K562 (cell line): ENCODE measurements around the gene CTIF. TPM values are rescaled to one million over a fixed set of nuclear protein-coding genes. Genes with fewer than 3 reads are reported as not detected.

Experiments
- ATAC-seq: fragments of 200-7000 bp; cut with Tn5 transposase; 3 replicates; pipeline ENCODE4 v1.9.1; 2020; ENCODE audit warnings: moderate library complexity
- BruUV-seq: library from RNA; stranded (reverse); fragments of 400-500 nt; replicated peaks from 2 replicates; lab custom pipeline; 2021; lab: Mats Ljungman, UMichigan
- CTCF ChIA-PET: fragments of 300-600 bp; formaldehyde crosslinking; extraction: SDS; loops from one replicate; lab custom pipeline; 2021; ENCODE audit warnings: low intra/inter-chr PET ratio; lab: Yijun Ruan, JAX
- POLR2A ChIA-PET: fragments of 300-600, 350-650 bp; sonication (Branson Sonifier 250); formaldehyde crosslinking; extraction: SDS; loops from one replicate; lab custom pipeline; 2021; ENCODE audit warnings: antibody characterized with exemption, inconsistent platforms; lab: Yijun Ruan, JAX
- DNase-seq, 4 experiments: peaks; one replicate each; pipeline versions ENCODE4 v3.0.0 to v3.0.0-alpha.2; 2011 to 2018; ENCODE audit warnings: low spot score in 3 of 4, mixed read lengths in 3 of 4; ENCODE audit errors: extremely low read depth in 1 of 4
- FAIRE-seq: peaks from 2 replicates; lab custom pipeline; 2011; peaks lifted over from hg19 to GRCh38; lab: Jason Lieb, UNC
- H2AFZ ChIP-seq: 2 replicates; pipeline ENCODE4 v1.6.0; 2011; ENCODE audit warnings: low read depth, low read length, control low read depth, inconsistent platforms
- H3K27ac ChIP-seq: fragments of 200-600 bp; 3 replicates; pipeline ENCODE4 v1.8.0; 2011; ENCODE audit warnings: low read depth, mild to moderate bottlenecking, control low read depth, inconsistent platforms, low read length, moderate library complexity, mixed read lengths; ENCODE audit errors: extremely low read depth
- H3K27me3 ChIP-seq, 2 experiments: fragments of 300-600 bp in 1 of 2; 2 replicates in 1 of 2; 3 replicates in 1 of 2; pipeline versions ENCODE4 v1.6.0 to v1.8.0; 2011; ENCODE audit warnings: inconsistent platforms in 2 of 2, low read length in 2 of 2, mild to moderate bottlenecking in 1 of 2, mixed read lengths in 1 of 2, moderate library complexity in 1 of 2; ENCODE audit not compliant: control insufficient read depth in 2 of 2, insufficient read depth in 2 of 2
- H3K36me3 ChIP-seq: fragments of 300-600 bp; 3 replicates; pipeline ENCODE4 v1.8.0; 2011; ENCODE audit warnings: mild to moderate bottlenecking, low read length, inconsistent platforms; ENCODE audit not compliant: control insufficient read depth, insufficient read depth
- H3K4me1 ChIP-seq, 2 experiments: fragments of 200-600 bp in 1 of 2; replicated peaks in 1 of 2; 2 replicates in 1 of 2; 3 replicates in 1 of 2; pipeline versions ENCODE4 v1.5.1 to v1.8.0; 2011; ENCODE audit warnings: inconsistent platforms in 2 of 2, low read length in 2 of 2, mild to moderate bottlenecking in 1 of 2, mixed read lengths in 1 of 2, moderate library complexity in 1 of 2; ENCODE audit not compliant: control insufficient read depth in 2 of 2, insufficient read depth in 2 of 2
- H3K4me2 ChIP-seq: 2 replicates; pipeline ENCODE4 v1.6.1; 2011; ENCODE audit warnings: low read length, control low read depth, inconsistent platforms, mixed read lengths; ENCODE audit not compliant: insufficient read depth
- H3K4me3 ChIP-seq: fragments of 200-600 bp; sonication (generic), shearing (Covaris generic); 2 replicates; pipeline ENCODE4 v1.5.1; 2016; ENCODE audit warnings: control low read depth, inconsistent platforms
- H3K79me2 ChIP-seq: fragments of 200-600 bp; 3 replicates; pipeline ENCODE4 v1.8.0; 2011; ENCODE audit warnings: low read length, inconsistent platforms; ENCODE audit not compliant: control insufficient read depth, insufficient read depth
- H3K9ac ChIP-seq, 2 experiments: 2 replicates each; pipeline versions ENCODE4 v1.6.0 to v1.6.1; 2011; ENCODE audit warnings: low read depth in 2 of 2, low read length in 2 of 2, control low read depth in 1 of 2, inconsistent platforms in 1 of 2, mild to moderate bottlenecking in 1 of 2, mixed read lengths in 1 of 2; ENCODE audit not compliant: insufficient read depth in 1 of 2
- H3K9me1 ChIP-seq: one replicate; pipeline ENCODE4 v1.6.0; 2011; ENCODE audit warnings: inconsistent platforms, mild to moderate bottlenecking, low read length, moderate library complexity; ENCODE audit not compliant: control insufficient read depth, insufficient read depth
- H3K9me3 ChIP-seq: replicated peaks from 2 replicates; pipeline ENCODE4 v1.5.1; 2011; ENCODE audit warnings: low read depth, low read length, inconsistent platforms; ENCODE audit not compliant: control insufficient read depth, insufficient read depth
- H4K20me1 ChIP-seq: replicated peaks from 2 replicates; pipeline ENCODE4 v1.6.1; 2011; ENCODE audit warnings: low read length, inconsistent platforms, mixed read lengths; ENCODE audit not compliant: control insufficient read depth, insufficient read depth
- CTCF ChIP-seq, 3 experiments: IDR thresholded peaks in 2 of 3; conservative IDR thresholded peaks in 1 of 3; 2 replicates each; pipeline ENCODE4 v1.5.1; 2011 to 2012; ENCODE audit warnings: low read length in 3 of 3, mild to moderate bottlenecking in 3 of 3, control low read depth in 2 of 3, improper control_type of control experiment in 1 of 3, inconsistent platforms in 1 of 3, low read depth in 1 of 3, mixed read lengths in 1 of 3, moderate library complexity in 1 of 3; ENCODE audit not compliant: insufficient read depth in 2 of 3
- DEAF1 ChIP-seq: fragments of 450-650 bp; formaldehyde crosslinking; IDR thresholded peaks from 2 replicates; pipeline ENCODE4 v1.4.0; 2020; ENCODE audit warnings: mild to moderate bottlenecking, moderate library complexity
- ID3 ChIP-seq, 2 experiments: fragments of 250-450 bp in 1 of 2; fragments of 450-650 bp in 1 of 2; sonication (Bioruptor Pico) in 1 of 2; IDR thresholded peaks; 2 replicates each; pipeline versions ENCODE4 v1.6.1 to v1.8.0; 2016 to 2021; ENCODE audit warnings: mild to moderate bottlenecking in 2 of 2, moderate library complexity in 2 of 2, missing compliant biosample characterization in 1 of 2, missing genetic modification characterization in 1 of 2
- RFX1 ChIP-seq: fragments of 450-650 bp; IDR thresholded peaks from 2 replicates; pipeline ENCODE4 v1.6.1; 2016; ENCODE audit warnings: mild to moderate bottlenecking, moderate library complexity
- TAF1 ChIP-seq: IDR thresholded peaks from 2 replicates; pipeline ENCODE4 v1.6.1; 2011; ENCODE audit warnings: mild to moderate bottlenecking, low read length, moderate library complexity; ENCODE audit not compliant: insufficient read depth, control insufficient read depth, severe bottlenecking; ENCODE audit errors: extremely low read depth
- U2AF2 ChIP-seq: fragments of 200-400 bp; formaldehyde crosslinking; optimal IDR thresholded peaks from 2 replicates; pipeline ENCODE3; 2017; ENCODE audit warnings: low read depth, mild to moderate bottlenecking, low read length
- ZNF408 ChIP-seq: fragments of 250-450 bp; sonication (Bioruptor Pico); IDR thresholded peaks from 2 replicates; pipeline ENCODE4 v1.4.0; 2020; ENCODE audit warnings: low read depth, mild to moderate bottlenecking, moderate library complexity
- WGBS: fragments of 100-300 bp; shearing (Covaris generic); methylation state at CpG from one replicate; pipeline ENCODE4 v1.1.6; 2016; ENCODE audit warnings: low coverage, mixed read lengths; ENCODE audit not compliant: insufficient coverage; ENCODE audit errors: missing lambda C conversion rate; 5-methylcytosine and 5-hydroxymethylcytosine counted together
- in situ Hi-C: fragments of 300-500 bp; cut with MboI; formaldehyde crosslinking; loops from 4 replicates; pipeline ENCODE4 v1.15.0; 2018; ENCODE audit warnings: inconsistent platforms, mixed read lengths
- intact Hi-C: fragments of 100-400 bp; cut with micrococcal nuclease; formaldehyde crosslinking; loops from 2 replicates; pipeline ENCODE4 v1.14.2; 2022
- polyA plus RNA-seq, 8 experiments: library from polyadenylated mRNA; depleted of rRNA in 4 of 8; stranded (reverse) in 5 of 8; unstranded in 3 of 8; fragments of >200 nt; fragmentation: Nextera tagmentation in 2 of 8; fragmentation: Illumina TruSeq in 1 of 8; extraction: Ambion mirVana in 2 of 8; extraction: Trizol in 1 of 8; gene quantifications; 2 replicates each; pipeline versions ENCODE4 v1.2.1 to v1.2.3, GENCODE V29; 2011 to 2014; ENCODE audit warnings: inconsistent platforms in 1 of 8, missing spikeins in 1 of 8
- total RNA-seq, 7 experiments: library from RNA; depleted of rRNA in 6 of 7; stranded (reverse); fragments of >200 nt in 6 of 7; fragmentation: Illumina TruSeq in 2 of 7; extraction: Trizol in 2 of 7; gene quantifications; 2 replicates each; pipeline versions ENCODE4 v1.2.1 to v1.2.3, GENCODE V29; 2011 to 2021; ENCODE audit warnings: low replicate concordance in 1 of 7

Gene CTIF
- total and polyA plus RNA-seq, 9 of the 15 experiments (the other 6 are each of a cell fraction or from before 2014, with no cell fraction given), result 0.17 to 11.5 (median 2.2) TPM

- FAIRE-seq, result no peak
- Histone ChIP-seq H3K9me3 (no peaks in the 10 kb centered on the region), H3K9me1 (no peaks in the 10 kb centered on the region), H3K36me3 (no peaks in the 10 kb centered on the region), H3K4me1 (peaks cover 0 to 5% of the 10 kb centered on the region in 2 experiments; a peak in 2 of 5 replicates), H3K4me3 (no peak overlapping the region), H3K27me3 (no peaks in the 10 kb centered on the region), H2AFZ (no peak overlapping the region), H4K20me1 (no peaks in the 10 kb centered on the region; the same call in 1 of the 2 replicates), H3K27ac (no peak overlapping the region), H3K79me2 (no peaks in the 10 kb centered on the region), H3K4me2 (no peak overlapping the region), H3K9ac (no peak overlapping the region)
- in situ Hi-C loops, result no loop called here
- ATAC-seq, result no peak
- intact Hi-C loops, result no loop called here
- TF ChIP-seq ZNF408 (no peak), RFX1 (peak; percentile 54), TAF1 (no peak), CTCF (IDR thresholded peaks at IDR 0.05 in 2 of 3, conservative IDR thresholded peaks at IDR 0.05 in 1 of 3; ENCODE audit: insufficient read depth in 2 of 3, low read depth in 1 of 3, low read length in 3 of 3) (no peak), DEAF1 (CRISPR knock-in tag) (no peak), ID3 (CRISPR knock-in tag; IDR thresholded peaks at IDR 0.05) (no peak), ID3 (tag; IDR thresholded peaks at IDR 0.05) (no peak), U2AF2 (no peak)
- whole genome bisulfite sequencing, result 28% methylated on average over 7 of the region's 10 CpGs
- POLR2A ChIA-PET, result no interaction called here
- DNase-seq, result no peak
- CTCF ChIA-PET, result no interaction called here
- no TSS peak for BruUV-seq
Observed at GRCh38 chr18:48767090-48767690, 228.4 kb downstream of the CTIF start.
